Hepatocyte (in vitro differentiated cells): Measurements from ENCODE around the gene SHISAL1. TPM values are rescaled to one million over a fixed set of nuclear protein-coding genes. Genes with fewer than 3 reads are reported as not detected.

Source experiments
- DNase-seq: peaks from one replicate; pipeline ENCODE4 v3.0.0-alpha.2; 2016; ENCODE audit warnings: low spot score
- H2AFZ ChIP-seq: fragments of 200-600 bp; sonication (generic); 2 replicates; pipeline ENCODE4 v1.6.0; 2016; ENCODE audit warnings: antibody characterized with exemption, mild to moderate bottlenecking
- H3K27ac ChIP-seq: fragments of 200-600 bp; sonication (generic); 2 replicates; pipeline ENCODE4 v1.5.1; 2016; ENCODE audit warnings: mild to moderate bottlenecking
- H3K27me3 ChIP-seq: fragments of 200-600 bp; sonication (generic); 2 replicates; pipeline ENCODE4 v1.6.1; 2016
- H3K36me3 ChIP-seq: fragments of 200-600 bp; sonication (generic); replicated peaks from 2 replicates; pipeline ENCODE4 v1.5.1; 2016; ENCODE audit warnings: low read depth; ENCODE audit not compliant: insufficient read depth
- H3K4me1 ChIP-seq: fragments of 200-600 bp; sonication (generic); 2 replicates; pipeline ENCODE4 v1.5.1; 2016; ENCODE audit warnings: mild to moderate bottlenecking, moderate library complexity; ENCODE audit not compliant: insufficient read depth
- H3K4me2 ChIP-seq: fragments of 200-600 bp; sonication (generic); 2 replicates; pipeline ENCODE4 v1.6.0; 2016
- H3K4me3 ChIP-seq: fragments of 200-600 bp; sonication (generic); 2 replicates; pipeline ENCODE4 v1.5.1; 2016; ENCODE audit warnings: mild to moderate bottlenecking
- H3K79me2 ChIP-seq: fragments of 200-600 bp; sonication (generic); 2 replicates; pipeline ENCODE4 v1.6.0; 2017; ENCODE audit warnings: mild to moderate bottlenecking
- H3K9me2 ChIP-seq: fragments of 200-600 bp; sonication (generic); replicated peaks from 2 replicates; pipeline ENCODE4 v1.6.0; 2017; ENCODE audit warnings: mild to moderate bottlenecking; ENCODE audit not compliant: insufficient read depth
- H3K9me3 ChIP-seq: fragments of 200-600 bp; sonication (generic); 2 replicates; pipeline ENCODE4 v1.5.1; 2016; ENCODE audit warnings: low read depth, mild to moderate bottlenecking
- H4K20me1 ChIP-seq: fragments of 200-600 bp; sonication (generic); 2 replicates; pipeline ENCODE4 v1.6.0; 2016; ENCODE audit warnings: mild to moderate bottlenecking; ENCODE audit not compliant: insufficient read depth, poor library complexity, severe bottlenecking
- CTCF ChIP-seq: fragments of 200-600 bp; sonication (generic); IDR thresholded peaks from 2 replicates; pipeline ENCODE4 v1.5.1; 2016; ENCODE audit warnings: antibody characterized with exemption, mild to moderate bottlenecking; ENCODE audit not compliant: poor library complexity
- EZH2 ChIP-seq: fragments of 200-600 bp; sonication (generic); IDR thresholded peaks from 2 replicates; pipeline ENCODE4 v1.6.1; 2016; ENCODE audit warnings: antibody characterized with exemption, mild to moderate bottlenecking, borderline replicate concordance
- EZH2phosphoT487 ChIP-seq: fragments of 200-600 bp; sonication (generic); IDR thresholded peaks from one replicate; pipeline ENCODE4 v1.6.1; 2018; ENCODE audit warnings: antibody characterized with exemption, mild to moderate bottlenecking, low read depth, moderate library complexity; ENCODE audit not compliant: unreplicated experiment, severe bottlenecking
- WGBS: methylation state at CpG from one replicate; pipeline ENCODE4 v1.1.6; 2016; ENCODE audit warnings: low lambda C conversion rate; ENCODE audit errors: missing lambda C conversion rate; 5-methylcytosine and 5-hydroxymethylcytosine counted together
- polyA plus RNA-seq: library from polyadenylated mRNA; unstranded; fragments of >200 nt; fragmentation: Nextera tagmentation; extraction: Ambion mirVana; gene quantifications from 2 replicates; pipeline ENCODE4 v1.2.1, GENCODE V29; 2016
- total RNA-seq: library from RNA; depleted of rRNA; stranded (reverse); fragments of >200 nt; gene quantifications from 2 replicates; pipeline ENCODE4 v1.2.3, GENCODE V29; 2014

SHISAL1 gene
- total and polyA plus RNA-seq, 2 experiments from 2014 or later, result 0.66 to 2.4 TPM

GRCh38 chr22:44231233-44231632, 81.5 kb downstream of the SHISAL1 start:
- 90% methylated on average over 4 of the region's 4 CpGs for WGBS
- Histone ChIP-seq H3K36me3 (no peaks in the 10 kb centered on the region), H3K27me3 (no peaks in the 10 kb centered on the region), H3K9me2 (no peaks in the 10 kb centered on the region), H3K4me3 (no peak overlapping the region), H3K27ac (no peak overlapping the region), H4K20me1 (no peaks in the 10 kb centered on the region), H3K4me2 (no peak overlapping the region), H2AFZ (no peak overlapping the region), H3K9me3 (no peaks in the 10 kb centered on the region), H3K4me1 (no peaks in the 10 kb centered on the region), H3K79me2 (no peaks in the 10 kb centered on the region)
- DNase-seq, result no peak
- TF ChIP-seq EZH2phosphoT487 (no peak), EZH2 (no peak), CTCF (no peak)

- no peaks in the 10 kb centered on the region for H4K20me1 ChIP-seq
- no peaks in the 10 kb centered on the region for H3K9me3 ChIP-seq
- no peak overlapping the region for H3K4me2 ChIP-seq
- 80% methylated on average over 2 of the region's 2 CpGs for WGBS
- TF ChIP-seq EZH2 (no peak), EZH2phosphoT487 (no peak), CTCF (no peak)
- no peaks in the 10 kb centered on the region for H3K36me3 ChIP-seq
- H3K4me3 ChIP-seq, result no peak overlapping the region
- no peaks in the 10 kb centered on the region for H3K4me1 ChIP-seq
- no peak for DNase-seq
- H3K79me2 ChIP-seq, result no peaks in the 10 kb centered on the region
- no peak overlapping the region for H2AFZ ChIP-seq
- no peaks in the 10 kb centered on the region for H3K9me2 ChIP-seq
- H3K27me3 ChIP-seq, result no peaks in the 10 kb centered on the region
- no peak overlapping the region for H3K27ac ChIP-seq
These were observed 82.9 kb downstream of the SHISAL1 start for GRCh38 chr22:44229809-44230208.

GRCh38 chr22:44229331-44229730, 83.4 kb downstream of the SHISAL1 start:
- Histone ChIP-seq H3K9me3 (no peaks in the 10 kb centered on the region), H3K79me2 (no peaks in the 10 kb centered on the region), H2AFZ (no peak overlapping the region), H3K36me3 (no peaks in the 10 kb centered on the region), H3K4me1 (no peaks in the 10 kb centered on the region), H3K27me3 (no peaks in the 10 kb centered on the region), H3K4me2 (no peak overlapping the region), H3K4me3 (no peak overlapping the region), H4K20me1 (no peaks in the 10 kb centered on the region), H3K9me2 (no peaks in the 10 kb centered on the region), H3K27ac (no peak overlapping the region)
- WGBS, result 90% methylated on average over 3 of the region's 3 CpGs
- no peak for DNase-seq
- TF ChIP-seq EZH2 (no peak), CTCF (no peak), EZH2phosphoT487 (no peak)

- H2AFZ ChIP-seq, result no peak overlapping the region
- H3K27ac ChIP-seq, result no peak overlapping the region
- no peak overlapping the region for H3K4me3 ChIP-seq
- no peaks in the 10 kb centered on the region for H3K36me3 ChIP-seq
- 73% methylated on average over 8 of the region's 8 CpGs for WGBS
- TF ChIP-seq CTCF (no peak), EZH2phosphoT487 (no peak), EZH2 (no peak)
- H3K27me3 ChIP-seq, result no peaks in the 10 kb centered on the region
- H3K9me2 ChIP-seq, result no peaks in the 10 kb centered on the region
- H3K9me3 ChIP-seq, result no peaks in the 10 kb centered on the region
- H3K79me2 ChIP-seq, result no peaks in the 10 kb centered on the region
- no peak overlapping the region for H3K4me2 ChIP-seq
- DNase-seq, result no peak
- H3K4me1 ChIP-seq, result no peaks in the 10 kb centered on the region
- no peaks in the 10 kb centered on the region for H4K20me1 ChIP-seq
These were observed 86.9 kb downstream of the SHISAL1 start for GRCh38 chr22:44225812-44226211.
